GM21717 (cell line): ENCODE data around the gene NEMP2.

Experiments
- ATAC-seq: cut with Tn5 transposase; IDR thresholded peaks from one replicate; pipeline ENCODE4 v1.9.1; 2021; ENCODE audit warnings: mild to moderate bottlenecking, moderate library complexity; ENCODE audit not compliant: unreplicated experiment

The NEMP2 gene

DNA sequence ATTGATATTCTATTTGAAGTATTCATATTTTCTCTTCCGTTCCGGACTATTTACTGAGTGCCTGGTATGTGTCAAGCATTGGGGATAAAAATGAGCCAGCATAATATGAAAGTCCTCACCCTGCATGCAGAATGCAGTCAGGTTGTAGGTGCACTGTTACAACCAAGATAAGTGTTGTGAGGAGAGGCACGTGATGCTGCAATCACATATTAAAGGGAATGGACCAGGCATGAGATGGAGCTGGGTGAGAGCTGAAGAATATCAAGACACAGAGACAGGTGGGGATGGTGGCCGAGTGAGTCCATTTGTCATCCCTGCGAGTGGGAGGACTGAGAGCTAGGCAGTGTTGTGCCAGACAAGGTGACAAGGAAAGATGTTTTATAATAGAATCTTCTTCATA lies 74.0 kb downstream of the NEMP2 start:
- ATAC-seq: no peak

DNA sequence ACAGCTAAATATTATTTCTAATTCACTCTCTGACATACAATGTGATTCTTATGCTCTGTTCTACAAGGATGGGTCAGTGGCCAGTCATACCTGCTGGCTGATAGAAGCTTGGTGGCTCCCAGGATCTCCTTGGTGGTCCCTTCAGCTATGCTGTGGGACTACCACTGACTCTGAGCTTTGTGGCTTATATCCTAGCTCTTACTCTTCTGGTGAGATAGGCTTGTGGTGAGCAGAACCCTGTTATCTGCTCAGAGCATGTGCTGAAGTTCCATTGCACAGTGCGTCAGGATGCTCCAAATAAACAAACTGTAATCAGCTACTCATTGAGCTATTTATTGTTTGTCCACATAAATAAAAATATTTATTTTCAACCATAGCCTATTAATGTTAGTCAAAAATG lies 74.6 kb downstream of the NEMP2 start:
- ATAC-seq: no peak

DNA sequence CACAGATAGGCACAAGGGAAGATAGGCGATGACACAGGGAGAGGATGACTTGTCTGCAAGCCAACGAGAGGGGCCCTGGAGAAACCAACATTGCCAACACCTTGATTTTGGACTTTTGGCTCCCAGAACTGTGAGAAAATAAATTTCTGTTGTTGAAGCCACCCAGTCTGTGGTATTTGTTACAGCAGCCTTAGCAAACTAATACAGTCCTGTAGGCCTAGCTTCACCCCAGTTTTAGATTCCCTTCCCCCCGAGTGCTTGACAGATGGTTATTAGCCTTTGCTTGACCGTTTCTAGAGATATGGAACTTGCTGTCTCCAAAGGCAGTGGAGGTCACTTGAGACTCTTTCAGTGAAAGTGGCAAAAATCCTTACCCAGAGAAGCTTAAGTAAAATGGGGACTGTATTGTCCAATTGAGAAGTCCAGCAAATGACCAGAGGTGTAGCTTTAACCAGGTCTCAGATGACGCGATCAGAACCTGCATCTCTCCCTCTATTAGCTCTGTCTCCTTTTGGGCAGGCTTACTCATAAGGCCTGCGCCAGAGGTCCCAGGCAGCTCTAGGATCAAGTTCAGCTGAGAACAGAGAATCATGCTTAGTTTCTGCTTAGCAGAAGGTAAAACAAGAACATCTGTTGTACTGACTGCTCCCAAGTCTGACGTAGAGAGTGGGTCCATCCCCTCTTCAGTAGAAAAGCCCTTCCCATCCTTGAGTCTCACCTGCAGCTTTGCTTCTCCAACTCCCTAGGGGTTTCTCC lies 76.0 kb downstream of the NEMP2 start:
- no peak for ATAC-seq

DNA sequence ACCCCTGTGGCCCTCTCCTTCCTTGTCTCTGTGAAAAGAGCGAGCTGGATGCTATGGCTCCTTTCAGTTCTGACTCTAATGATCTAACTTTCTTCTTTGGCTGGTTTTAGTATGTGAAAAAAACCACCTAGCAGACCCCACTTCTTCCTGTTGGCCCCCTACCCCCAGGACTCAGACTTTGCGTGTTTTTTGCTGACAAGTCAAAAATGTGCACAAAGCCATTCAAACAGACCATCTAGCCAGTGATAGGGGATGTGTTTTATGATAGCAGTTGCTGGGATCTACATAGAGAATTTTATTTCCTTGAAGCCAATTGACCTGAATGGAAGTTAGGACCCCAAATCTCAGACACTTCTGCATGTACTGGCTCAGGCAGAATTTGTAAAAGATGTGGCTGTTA lies 77.3 kb downstream of the NEMP2 start:
- no peak for ATAC-seq

DNA sequence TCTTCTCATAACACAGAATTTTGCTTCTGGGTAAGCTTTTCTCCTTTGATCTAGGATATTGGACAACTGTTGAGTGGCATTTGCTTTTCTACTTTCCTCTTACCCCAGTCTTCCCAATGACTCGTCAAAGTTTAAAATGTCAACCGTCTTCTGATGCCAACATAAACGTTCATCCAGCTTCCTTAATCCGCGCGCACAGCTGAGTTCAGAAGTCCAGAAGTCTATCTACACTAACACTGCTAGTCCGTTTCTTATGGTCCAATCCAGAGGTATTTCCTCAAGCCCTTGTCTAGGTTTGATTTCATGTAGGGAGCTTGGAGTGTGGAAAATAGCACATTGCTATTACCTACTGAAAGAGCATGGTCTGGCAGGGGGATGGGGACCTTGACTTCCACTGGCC lies 77.7 kb downstream of the NEMP2 start:
- no peak for ATAC-seq

DNA sequence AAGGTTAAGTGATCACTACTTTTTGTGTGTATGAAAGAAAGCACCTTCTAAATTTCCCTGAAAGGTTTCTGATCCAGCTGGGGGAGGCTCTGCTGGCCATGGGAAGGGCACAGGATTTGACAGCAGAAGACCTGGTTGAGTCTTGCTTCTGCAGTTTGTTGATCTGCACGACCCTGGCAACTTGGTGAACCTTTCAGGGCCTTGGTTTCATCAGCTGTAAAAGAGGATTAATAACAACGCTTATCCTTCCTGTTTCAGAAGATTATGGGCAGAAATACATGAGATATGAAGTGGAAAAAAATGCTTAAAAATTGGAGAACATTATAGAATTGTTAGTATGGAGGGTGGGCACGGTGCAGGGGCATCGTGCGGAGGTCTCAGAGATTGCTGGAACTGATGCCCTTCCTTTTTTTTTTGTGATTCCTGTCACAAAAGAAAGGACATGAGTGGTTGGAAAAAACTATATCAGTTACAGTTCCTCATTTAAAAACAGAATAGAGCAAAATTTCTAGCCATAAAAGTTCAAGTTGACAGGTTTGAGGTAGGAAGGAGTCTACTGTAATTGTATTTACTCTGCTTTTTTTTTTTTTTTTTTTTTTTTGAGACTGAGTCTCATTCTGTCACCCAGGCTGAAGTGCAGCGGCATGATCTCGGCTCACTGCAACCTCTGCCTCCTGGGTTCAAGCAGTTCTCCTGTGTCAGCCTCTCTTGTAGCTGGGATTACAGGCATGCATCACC lies 79.0 kb downstream of the NEMP2 start:
- no peak for ATAC-seq

DNA sequence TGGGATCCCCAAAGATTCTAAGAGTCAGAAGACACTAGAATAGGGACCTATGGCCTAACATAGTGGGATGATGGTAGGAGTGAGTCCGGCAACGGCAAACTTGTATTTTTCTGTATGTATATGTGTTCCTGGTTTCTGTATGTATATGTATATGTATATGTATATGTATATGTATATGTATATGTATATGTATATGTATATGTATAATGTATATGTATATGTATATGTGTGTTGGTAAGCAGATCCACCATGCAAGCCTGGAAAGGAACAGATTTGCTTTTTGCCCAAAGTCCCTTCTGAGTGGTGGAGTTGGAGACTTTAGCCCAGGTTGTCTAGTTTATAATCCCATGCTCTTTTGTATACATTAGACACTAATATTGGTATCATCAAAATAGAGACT lies 79.7 kb downstream of the NEMP2 start:
- ATAC-seq: no peak
